Head of caudate nucleus (tissue), 42 donors: ENCODE results near the gene PRB3.

Experiments
- DNase-seq, 42 donors: peaks; one replicate each; pipeline versions ENCODE4 v3.0.0 to v3.0.0-alpha.2; 2020 to 2021; ENCODE audit warnings: mixed read lengths in 7 of 42
- intact Hi-C: fragments of 100-400 bp; cut with DNase I; formaldehyde crosslinking; loops from one replicate; pipeline ENCODE4 v1.15.0; 2022

The PRB3 gene

DNA sequence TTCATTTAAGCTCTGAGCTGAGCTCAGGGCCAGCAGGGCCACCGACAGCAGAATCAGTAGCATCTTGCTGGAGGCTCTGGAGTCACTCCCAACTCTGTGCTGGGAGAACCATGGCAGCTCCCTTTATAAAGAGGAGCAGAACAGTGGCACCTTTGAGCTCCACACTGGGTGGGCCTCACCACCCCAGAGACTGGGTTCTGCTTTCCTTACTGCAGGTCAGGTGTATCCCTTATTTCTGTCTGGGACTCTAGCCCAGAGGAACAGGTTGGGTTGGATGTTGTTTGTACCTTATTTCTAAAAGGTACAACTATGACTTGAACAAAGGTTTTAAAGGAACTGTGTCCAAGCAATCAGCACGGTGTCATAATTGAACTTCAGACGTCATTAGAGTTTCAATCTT is at the start of gene PRB3:
Gene PRB3 (minus strand): TSS at position 101 of the 400 bp plus-strand sequence. CDS start 38 bp downstream, at position 63.
- intact Hi-C loops, result no loop called here
- no peak for DNase-seq

DNA sequence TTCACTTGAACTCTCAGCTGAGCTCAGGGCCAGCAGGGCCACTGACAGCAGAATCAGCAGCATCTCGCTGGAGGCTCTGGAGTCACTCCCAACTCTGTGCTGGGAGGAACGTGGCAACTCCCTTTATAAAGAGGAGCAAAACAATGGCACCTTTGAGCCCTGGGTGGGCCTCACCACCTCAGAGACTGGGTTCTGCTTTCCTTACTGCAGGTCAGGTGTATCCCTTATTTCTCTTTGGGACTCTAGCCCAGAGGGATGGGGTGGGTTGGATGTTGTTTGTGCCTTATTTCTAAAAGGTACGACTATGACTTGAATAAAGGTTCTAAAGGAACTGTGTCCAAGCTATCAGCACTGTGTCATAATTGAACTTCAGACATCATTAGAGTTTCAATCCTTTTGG is 40.8 kb upstream of the PRB3 start, which contains the start of gene PRB4:
Gene PRB4 (minus strand): TSS at position 101 of the 400 bp plus-strand sequence. CDS start 38 bp downstream, at position 63.
- no peak for DNase-seq
- intact Hi-C loops, result no loop called here

DNA sequence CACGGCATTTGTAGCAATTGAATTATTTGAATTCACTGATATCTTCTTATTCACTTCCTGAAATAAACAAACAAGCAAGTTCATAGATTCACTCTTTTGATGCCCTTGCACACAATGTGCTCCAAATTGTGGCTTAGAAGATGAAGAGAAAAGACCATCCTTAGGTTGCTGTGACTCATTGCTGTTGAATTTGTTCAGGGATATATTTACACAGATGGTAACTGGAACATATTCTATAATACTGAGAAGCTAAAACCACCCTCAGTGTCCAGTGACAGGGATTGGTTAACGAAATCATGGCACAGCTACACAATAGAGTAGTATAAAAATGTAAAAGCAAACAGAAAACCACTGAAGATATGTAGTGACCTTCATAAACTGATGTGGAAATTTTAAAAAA is 37.6 kb upstream of the PRB3 start:
- intact Hi-C loops, result no loop called here
- no peak for DNase-seq

DNA sequence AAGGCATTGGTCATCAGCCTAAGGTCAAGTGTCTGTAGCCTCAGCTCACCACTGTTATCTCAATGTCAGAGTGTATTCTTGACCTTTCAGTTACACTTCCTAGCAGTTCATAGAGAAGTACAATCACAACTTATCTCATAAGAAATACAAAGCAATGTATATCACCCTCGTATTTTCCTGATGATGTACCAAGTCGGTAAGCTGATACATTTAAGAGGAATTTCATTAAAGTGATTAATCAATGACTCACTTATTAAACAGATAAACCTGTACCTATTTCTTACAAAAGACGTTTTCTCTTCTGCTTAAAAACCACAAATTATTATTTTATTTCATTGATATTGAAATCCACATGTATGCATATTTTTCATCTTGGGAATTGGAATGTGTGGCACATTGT is 3.9 kb upstream of the PRB3 start:
- DNase-seq, result no peak
- intact Hi-C loops, result no loop called here

DNA sequence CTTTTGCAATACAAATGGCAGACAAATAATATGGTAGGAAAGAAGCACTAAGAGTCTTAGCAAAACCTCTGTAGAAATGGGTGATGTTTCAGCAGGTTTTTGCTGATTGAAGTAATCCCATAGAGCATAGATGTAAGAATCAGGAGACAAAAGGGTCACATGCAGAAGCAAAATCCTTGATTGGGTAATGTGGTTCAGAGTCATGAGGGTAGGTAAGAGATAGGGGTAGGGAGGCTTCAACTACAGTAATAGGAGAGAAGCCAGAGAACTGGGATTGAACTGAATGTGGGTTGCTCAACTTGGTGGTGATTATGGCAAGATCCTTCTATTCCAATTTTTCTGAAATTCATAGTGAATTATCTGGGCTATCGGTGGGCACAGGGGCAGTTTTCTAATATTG is 5.0 kb downstream of the PRB3 start:
- intact Hi-C loops, result no loop called here
- DNase-seq, result no peak

DNA sequence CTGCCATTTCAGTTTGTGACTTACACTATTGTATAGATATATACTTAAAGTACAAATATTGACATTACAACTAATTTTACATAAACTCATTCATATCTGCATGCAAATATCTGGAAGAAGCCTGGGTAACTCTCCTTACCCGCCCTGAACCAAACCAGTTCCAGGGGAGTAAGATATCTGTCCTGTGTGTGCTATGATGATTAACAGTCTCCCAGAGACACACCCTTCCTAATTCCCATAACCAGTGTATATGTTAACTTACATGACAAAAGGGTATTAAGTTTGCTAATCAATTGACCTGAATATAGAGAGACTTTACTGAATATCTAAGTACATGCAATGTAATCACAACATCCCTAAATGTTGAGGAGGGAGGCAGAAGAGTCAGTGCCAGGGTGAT is 23.0 kb downstream of the PRB3 start:
- DNase-seq, result no peak
- intact Hi-C loops, result no loop called here

DNA sequence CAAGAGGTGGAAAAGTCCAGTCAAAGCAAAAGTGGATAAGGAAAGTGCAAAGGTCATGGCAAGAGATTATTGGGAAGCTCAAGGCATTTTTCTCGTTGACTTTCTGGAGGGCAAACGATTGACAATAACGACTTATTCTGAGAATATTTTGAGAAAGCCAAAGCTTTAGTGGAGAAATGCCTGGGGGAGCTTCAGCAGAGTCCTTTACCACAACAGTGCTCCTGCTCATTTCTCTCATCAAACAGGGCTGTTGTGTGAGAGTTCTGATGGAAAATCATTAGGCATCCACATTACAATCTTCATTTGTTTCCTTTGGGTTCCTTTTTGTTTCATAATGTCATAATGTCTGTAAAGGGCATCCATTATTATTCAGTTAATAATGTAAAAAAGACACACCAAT is 26.9 kb downstream of the PRB3 start:
- DNase-seq, result no peak
- intact Hi-C loops, result no loop called here

DNA sequence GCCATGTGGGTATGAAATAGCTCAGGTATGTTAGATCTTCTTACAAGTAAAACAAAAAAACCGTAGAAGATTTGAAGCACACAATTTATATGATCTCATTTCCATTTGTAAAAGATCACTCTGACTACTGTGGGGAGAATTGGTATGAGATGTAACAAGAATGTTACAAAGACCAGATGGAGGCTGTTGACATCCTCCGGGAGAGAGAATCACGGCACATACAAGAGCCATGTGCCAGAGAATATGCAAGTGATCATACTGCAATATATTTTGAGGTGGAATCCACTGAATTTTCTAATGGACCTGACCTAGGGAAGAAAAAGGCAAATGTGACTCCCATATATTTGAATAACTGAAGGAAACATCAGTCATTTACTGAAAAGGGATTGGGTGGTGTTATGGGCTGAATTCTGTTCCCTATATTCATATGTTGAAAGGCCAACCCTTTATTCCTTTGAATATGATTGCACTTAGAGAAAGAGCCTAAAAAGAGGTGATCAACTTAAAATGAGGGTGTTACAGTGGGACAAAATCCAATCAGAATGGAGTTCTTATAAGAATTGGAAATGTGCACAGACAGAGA is 29.1 kb downstream of the PRB3 start:
- no peak for DNase-seq
- intact Hi-C loops, result no loop called here

DNA sequence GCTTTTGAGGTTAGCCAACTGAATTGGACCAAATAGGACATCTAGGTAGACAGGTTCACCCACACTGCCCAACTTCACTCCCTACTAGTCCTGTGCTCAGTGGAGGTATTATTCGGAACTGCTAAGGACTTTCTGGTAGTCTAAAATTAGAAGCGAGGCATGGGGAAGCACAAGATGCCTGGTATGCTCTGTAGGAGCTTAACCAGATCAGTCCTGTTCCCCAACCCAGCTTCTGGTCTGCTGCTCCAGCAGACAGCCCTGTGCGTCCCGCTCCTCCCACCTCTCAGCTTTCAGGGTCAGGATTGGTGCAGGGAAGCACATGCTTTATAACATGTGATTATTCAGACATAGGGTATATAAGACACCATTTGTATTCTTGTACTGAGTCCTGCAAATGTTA is 31.2 kb downstream of the PRB3 start:
- DNase-seq, result no peak
- intact Hi-C loops, result no loop called here

DNA sequence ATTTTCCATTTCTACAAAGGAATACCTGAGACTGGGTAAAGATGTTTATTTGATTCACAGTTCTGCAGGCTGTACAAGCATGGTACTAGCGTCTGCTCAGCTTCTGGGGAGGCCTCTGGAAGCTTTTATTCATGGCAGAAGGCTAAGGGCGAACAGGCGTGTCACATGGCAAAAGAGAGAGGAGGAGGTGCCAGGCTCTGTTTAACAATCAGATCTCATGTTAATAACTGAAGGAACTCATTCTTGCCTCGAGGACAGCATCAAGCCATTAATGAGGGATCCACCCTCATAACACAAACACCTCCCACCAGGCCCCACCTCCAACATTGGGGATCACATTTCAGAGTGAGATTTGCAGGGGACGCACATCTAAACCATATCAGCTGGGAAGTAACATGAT is 36.0 kb downstream of the PRB3 start:
- intact Hi-C loops, result no loop called here
- no peak for DNase-seq

DNA sequence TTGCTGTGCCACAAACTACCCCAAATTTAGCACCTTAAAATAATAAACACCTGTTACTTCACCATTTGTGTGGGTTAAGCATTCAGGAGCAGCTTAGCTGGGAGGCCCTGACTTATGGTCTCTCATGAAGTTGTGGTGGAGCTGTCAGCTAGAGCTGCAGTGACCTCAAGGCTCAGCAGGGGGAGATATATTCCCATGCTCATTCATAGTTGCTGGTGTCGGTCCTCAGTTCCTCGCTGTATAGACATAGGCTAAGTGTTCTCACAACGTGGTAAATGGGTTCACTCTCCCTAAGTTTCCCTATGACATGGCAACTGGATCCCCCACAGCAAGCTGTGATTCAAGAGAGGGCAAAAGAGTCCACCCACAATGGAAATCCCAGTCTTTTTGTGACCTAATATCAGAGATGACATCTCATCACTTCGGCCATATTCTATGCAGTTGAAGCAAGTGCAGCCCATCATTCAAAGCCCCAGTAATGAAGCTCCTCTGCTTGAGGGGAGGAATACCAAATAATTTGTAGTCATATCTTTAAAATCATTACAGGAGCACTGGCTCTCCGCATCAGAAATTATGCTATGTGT is 41.1 kb downstream of the PRB3 start:
- intact Hi-C loops, result no loop called here
- peak in 30 of 42 donors; percentile 2 to 65 (median 26) for DNase-seq

DNA sequence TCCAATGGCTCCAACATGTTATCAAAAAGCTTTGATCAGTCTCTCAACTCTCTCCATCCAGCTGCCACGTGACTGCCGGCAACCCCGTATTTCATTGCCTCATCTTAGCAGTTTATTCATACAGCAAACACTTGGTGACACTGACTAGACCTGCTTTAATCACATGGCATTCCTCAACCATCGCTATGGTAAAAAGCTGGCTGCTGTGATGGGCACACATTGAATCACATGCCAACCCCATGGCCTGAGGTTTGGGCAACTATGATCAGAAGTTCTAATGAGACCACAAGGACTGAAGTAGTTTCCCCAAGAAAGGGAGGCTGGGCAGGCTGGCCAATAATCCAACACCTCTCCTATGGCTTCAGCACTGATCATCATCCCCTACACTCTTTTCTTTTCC is 42.1 kb downstream of the PRB3 start:
- DNase-seq, result no peak

More for the DNA sequence above, 42.1 kb downstream of the PRB3 start:
- intact Hi-C loops, result no loop called here
